ENCODE data around the gene TUT7.

GRCh38 chr9:86356871-86357866 is 3.0 kb upstream of the TUT7 start:
- no peak for TF ChIP-seq ZNF10 (tag by site-specific recombination; IDR thresholded peaks at IDR 0.05)
- TF ChIP-seq SP2 (tag by site-specific recombination; IDR thresholded peaks at IDR 0.05), result no peak
- TF ChIP-seq CTCF (tag by site-specific recombination; IDR thresholded peaks at IDR 0.05), result no peak
- no peak for TF ChIP-seq ZBTB11 (tag by site-specific recombination; conservative IDR thresholded peaks at IDR 0.05; ENCODE audit: low read depth)
- TF ChIP-seq, protein P1, sequence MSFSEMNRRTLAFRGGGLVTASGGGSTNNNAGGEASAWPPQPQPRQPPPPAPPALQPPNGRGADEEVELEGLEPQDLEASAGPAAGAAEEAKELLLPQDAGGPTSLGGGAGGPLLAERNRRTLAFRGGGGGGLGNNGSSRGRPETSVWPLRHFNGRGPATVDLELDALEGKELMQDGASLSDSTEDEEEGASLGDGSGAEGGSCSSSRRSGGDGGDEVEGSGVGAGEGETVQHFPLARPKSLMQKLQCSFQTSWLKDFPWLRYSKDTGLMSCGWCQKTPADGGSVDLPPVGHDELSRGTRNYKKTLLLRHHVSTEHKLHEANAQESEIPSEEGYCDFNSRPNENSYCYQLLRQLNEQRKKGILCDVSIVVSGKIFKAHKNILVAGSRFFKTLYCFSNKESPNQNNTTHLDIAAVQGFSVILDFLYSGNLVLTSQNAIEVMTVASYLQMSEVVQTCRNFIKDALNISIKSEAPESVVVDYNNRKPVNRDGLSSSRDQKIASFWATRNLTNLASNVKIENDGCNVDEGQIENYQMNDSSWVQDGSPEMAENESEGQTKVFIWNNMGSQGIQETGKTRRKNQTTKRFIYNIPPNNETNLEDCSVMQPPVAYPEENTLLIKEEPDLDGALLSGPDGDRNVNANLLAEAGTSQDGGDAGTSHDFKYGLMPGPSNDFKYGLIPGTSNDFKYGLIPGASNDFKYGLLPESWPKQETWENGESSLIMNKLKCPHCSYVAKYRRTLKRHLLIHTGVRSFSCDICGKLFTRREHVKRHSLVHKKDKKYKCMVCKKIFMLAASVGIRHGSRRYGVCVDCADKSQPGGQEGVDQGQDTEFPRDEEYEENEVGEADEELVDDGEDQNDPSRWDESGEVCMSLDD (tag by site-specific recombination; IDR thresholded peaks at IDR 0.05), result no peak
- TF ChIP-seq ZNF37A (tag by site-specific recombination; IDR thresholded peaks at IDR 0.05), result no peak
- TF ChIP-seq ZEB2 (tag by site-specific recombination; IDR thresholded peaks at IDR 0.05), result no peak
- TF ChIP-seq ZNF362 (tag by site-specific recombination; IDR thresholded peaks at IDR 0.05), result no peak
- TF ChIP-seq OVOL3 (tag by site-specific recombination; IDR thresholded peaks at IDR 0.05), result no peak
- no peak for TF ChIP-seq ZNF544 (tag by site-specific recombination; IDR thresholded peaks at IDR 0.05)
